ENCODE results near the gene COL4A2. TPM values are rescaled to one million over a fixed set of nuclear protein-coding genes. Genes with fewer than 3 reads are reported as not detected.
"Not testable (repeated sequence)": the region's sequence is repeated elsewhere in the genome, so short reads cannot be mapped to it uniquely, and the experiment has no call there.

Gene COL4A2
- total RNA-seq, 4 donors from 2014 or later = 43.0 to 72.7 (median 53.5) TPM

- Histone ChIP-seq H3K9me3 (no peaks in the 10 kb centered on the region), H3K4me1 (peaks cover 15% of the 10 kb centered on the region), H3K36me3 (no peaks in the 10 kb centered on the region), H3K27ac (no peak overlapping the region), H3K27me3 (peaks cover 3% of the 10 kb centered on the region), H3K4me3 (no peak overlapping the region)
- DNase-seq (ENCODE audit: low spot score in 2 of 2) = no peak
- no peak for TF ChIP-seq EP300 (IDR thresholded peaks at IDR 0.05)
- TF ChIP-seq POLR2A (IDR thresholded peaks at IDR 0.05) = no peak
- TF ChIP-seq, protein P1, sequence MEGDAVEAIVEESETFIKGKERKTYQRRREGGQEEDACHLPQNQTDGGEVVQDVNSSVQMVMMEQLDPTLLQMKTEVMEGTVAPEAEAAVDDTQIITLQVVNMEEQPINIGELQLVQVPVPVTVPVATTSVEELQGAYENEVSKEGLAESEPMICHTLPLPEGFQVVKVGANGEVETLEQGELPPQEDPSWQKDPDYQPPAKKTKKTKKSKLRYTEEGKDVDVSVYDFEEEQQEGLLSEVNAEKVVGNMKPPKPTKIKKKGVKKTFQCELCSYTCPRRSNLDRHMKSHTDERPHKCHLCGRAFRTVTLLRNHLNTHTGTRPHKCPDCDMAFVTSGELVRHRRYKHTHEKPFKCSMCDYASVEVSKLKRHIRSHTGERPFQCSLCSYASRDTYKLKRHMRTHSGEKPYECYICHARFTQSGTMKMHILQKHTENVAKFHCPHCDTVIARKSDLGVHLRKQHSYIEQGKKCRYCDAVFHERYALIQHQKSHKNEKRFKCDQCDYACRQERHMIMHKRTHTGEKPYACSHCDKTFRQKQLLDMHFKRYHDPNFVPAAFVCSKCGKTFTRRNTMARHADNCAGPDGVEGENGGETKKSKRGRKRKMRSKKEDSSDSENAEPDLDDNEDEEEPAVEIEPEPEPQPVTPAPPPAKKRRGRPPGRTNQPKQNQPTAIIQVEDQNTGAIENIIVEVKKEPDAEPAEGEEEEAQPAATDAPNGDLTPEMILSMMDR (IDR thresholded peaks at IDR 0.05) = no peak
- no peak for TF ChIP-seq POLR2AphosphoS5 (IDR thresholded peaks at IDR 0.05)
- 82% methylated on average over 5 of the region's 5 CpGs for WGBS
Measured at GRCh38 chr13:110390567-110390966, 83.5 kb downstream of the COL4A2 start.

DNA sequence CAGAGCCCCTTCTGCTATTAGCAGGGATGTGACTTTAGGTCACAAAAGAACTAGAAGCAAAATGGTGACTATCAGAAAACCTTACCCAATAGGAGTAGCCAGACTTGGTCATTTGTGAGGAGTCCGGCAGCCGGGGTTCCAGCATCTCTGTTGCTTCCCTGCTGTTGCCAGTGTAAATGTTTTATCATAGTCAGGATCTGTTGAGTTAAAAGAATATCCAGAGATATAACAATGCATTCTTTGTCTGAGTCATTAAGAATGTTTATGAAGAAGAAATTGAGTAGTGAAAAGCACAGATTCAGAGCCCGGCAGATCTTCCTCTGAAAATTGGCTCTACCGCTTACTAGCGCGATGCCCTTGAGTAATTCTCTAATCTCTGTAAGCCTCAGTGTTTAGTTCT, 84.2 kb downstream of the COL4A2 start:
- Histone ChIP-seq H3K9me3 (no peaks in the 10 kb centered on the region), H3K36me3 (no peaks in the 10 kb centered on the region), H3K27me3 (peaks cover 3% of the 10 kb centered on the region), H3K27ac (no peak overlapping the region), H3K4me3 (no peak overlapping the region), H3K4me1 (peaks cover 17% of the 10 kb centered on the region)
- WGBS = 85% methylated on average over 6 of the region's 6 CpGs
- TF ChIP-seq EP300 (IDR thresholded peaks at IDR 0.05) (no peak), POLR2A (IDR thresholded peaks at IDR 0.05) (no peak)
- no peak for DNase-seq (ENCODE audit: low spot score in 2 of 2)

- no peak overlapping the region for H3K27ac ChIP-seq
- no peaks in the 10 kb centered on the region for H3K36me3 ChIP-seq
- H3K4me3 ChIP-seq = no peak overlapping the region
- no peak for DNase-seq (ENCODE audit: low spot score in 2 of 2)
- peaks cover 23% of the 10 kb centered on the region for H3K4me1 ChIP-seq
- no peak for TF ChIP-seq EP300 (IDR thresholded peaks at IDR 0.05)
- TF ChIP-seq POLR2A (IDR thresholded peaks at IDR 0.05) = no peak
- TF ChIP-seq, protein P1 (IDR thresholded peaks at IDR 0.05) = no peak
- no peak for TF ChIP-seq POLR2AphosphoS5 (IDR thresholded peaks at IDR 0.05)
- no peaks in the 10 kb centered on the region for H3K9me3 ChIP-seq
- 72% methylated on average over 7 of the region's 7 CpGs for WGBS
- H3K27me3 ChIP-seq = peaks cover 3% of the 10 kb centered on the region
Measured at GRCh38 chr13:110392510-110393240, 85.6 kb downstream of the COL4A2 start.

DNA sequence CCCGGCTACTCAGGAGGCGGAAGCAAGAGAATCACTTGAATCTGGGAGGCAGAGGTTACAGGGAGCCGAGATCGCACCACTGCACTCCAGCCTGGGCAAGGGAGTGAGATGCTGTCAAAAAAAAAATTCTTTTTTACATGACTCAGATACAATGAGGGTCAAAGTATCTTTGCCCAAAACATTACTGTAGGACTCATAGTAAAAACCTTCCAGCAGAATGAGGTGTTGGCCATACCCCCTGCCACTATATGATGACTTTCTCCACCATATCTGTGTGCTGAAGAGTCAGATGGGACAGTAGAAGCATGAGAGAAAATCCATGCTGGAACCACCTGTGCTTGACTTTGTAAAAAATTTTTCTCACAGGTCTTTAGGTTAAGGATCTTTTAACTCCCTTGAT, 86.7 kb downstream of the COL4A2 start:
- Histone ChIP-seq H3K4me1 (peaks cover 15% of the 10 kb centered on the region), H3K9me3 (no peaks in the 10 kb centered on the region), H3K27me3 (peaks cover 3% of the 10 kb centered on the region), H3K4me3 (no peak overlapping the region), H3K36me3 (no peaks in the 10 kb centered on the region), H3K27ac (no peak overlapping the region)
- TF ChIP-seq, protein P1 (IDR thresholded peaks at IDR 0.05) = no peak
- TF ChIP-seq POLR2A (IDR thresholded peaks at IDR 0.05) = no peak
- 95% methylated on average over 4 of the region's 4 CpGs for whole genome bisulfite sequencing
- DNase-seq (ENCODE audit: low spot score in 2 of 2) = no peak

DNA sequence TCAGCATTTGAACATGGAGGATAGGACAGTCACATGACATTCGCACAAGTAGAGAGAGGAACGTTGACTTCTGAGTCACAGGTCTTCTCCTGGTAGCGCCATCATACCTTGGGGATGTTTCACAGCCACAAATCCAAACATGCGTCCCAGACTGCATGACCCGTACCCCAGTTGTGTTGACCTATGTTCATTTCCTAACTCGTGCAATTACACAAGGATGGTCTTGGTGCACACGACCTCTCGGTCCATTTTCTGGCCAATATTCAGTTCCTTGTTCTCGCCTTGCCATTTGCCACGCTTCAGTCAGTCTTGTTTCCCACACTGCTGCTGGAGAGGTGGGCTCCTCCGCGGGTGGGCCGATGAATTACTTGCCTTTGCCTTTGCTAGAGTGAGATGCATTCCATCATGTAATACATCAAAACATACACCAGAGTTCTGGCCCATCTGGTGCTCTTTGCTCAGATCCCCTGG, 87.3 kb downstream of the COL4A2 start:
- no peaks in the 10 kb centered on the region for H3K9me3 ChIP-seq
- H3K27ac ChIP-seq = no peak overlapping the region
- no peak for DNase-seq (ENCODE audit: low spot score in 2 of 2)
- peaks cover 3% of the 10 kb centered on the region for H3K27me3 ChIP-seq
- TF ChIP-seq EP300 (IDR thresholded peaks at IDR 0.05) (no peak), POLR2AphosphoS5 (IDR thresholded peaks at IDR 0.05) (no peak), POLR2A (IDR thresholded peaks at IDR 0.05) (no peak)
- TF ChIP-seq, protein P1 (IDR thresholded peaks at IDR 0.05) = no peak
- H3K36me3 ChIP-seq = no peaks in the 10 kb centered on the region
- peaks cover 19% of the 10 kb centered on the region for H3K4me1 ChIP-seq
- WGBS = 87% methylated on average over 13 of the region's 13 CpGs
- H3K4me3 ChIP-seq = no peak overlapping the region

DNA sequence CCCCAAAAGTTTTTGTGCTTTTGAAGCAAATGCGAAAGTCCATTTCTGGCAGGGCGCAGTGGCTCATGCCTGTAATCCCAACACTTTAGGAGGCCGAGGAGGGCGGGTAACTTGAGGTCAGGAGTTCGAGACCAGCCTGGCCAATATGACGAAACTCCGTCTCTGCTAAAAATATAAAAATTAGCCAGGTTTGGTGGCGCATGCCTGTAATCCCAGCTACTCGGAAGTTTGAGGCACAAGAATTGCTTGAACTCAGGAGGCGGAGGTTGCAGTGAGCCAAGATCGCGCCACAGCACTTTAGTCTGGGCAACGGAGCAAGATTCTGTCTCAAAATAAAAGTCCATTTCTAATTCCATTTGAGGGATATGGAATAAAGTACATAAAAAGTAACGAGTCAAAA, 88.5 kb downstream of the COL4A2 start:
- not testable (repeated sequence) for H3K4me3 ChIP-seq; H3K27me3 ChIP-seq; H3K9me3 ChIP-seq; H3K36me3 ChIP-seq; DNase-seq (ENCODE audit: low spot score in 2 of 2)
- peaks cover 27% of the 10 kb centered on the region for H3K4me1 ChIP-seq
- H3K27ac ChIP-seq = peak overlapping the region; percentile 88
- WGBS = 94% methylated on average over 14 of the region's 14 CpGs

Data from suprapubic skin (tissue), 4 donors.